Measurements from ENCODE around the gene REST.

- TF ChIP-seq, protein P1, sequence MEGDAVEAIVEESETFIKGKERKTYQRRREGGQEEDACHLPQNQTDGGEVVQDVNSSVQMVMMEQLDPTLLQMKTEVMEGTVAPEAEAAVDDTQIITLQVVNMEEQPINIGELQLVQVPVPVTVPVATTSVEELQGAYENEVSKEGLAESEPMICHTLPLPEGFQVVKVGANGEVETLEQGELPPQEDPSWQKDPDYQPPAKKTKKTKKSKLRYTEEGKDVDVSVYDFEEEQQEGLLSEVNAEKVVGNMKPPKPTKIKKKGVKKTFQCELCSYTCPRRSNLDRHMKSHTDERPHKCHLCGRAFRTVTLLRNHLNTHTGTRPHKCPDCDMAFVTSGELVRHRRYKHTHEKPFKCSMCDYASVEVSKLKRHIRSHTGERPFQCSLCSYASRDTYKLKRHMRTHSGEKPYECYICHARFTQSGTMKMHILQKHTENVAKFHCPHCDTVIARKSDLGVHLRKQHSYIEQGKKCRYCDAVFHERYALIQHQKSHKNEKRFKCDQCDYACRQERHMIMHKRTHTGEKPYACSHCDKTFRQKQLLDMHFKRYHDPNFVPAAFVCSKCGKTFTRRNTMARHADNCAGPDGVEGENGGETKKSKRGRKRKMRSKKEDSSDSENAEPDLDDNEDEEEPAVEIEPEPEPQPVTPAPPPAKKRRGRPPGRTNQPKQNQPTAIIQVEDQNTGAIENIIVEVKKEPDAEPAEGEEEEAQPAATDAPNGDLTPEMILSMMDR (IDR thresholded peaks at IDR 0.05; ENCODE audit: control extremely low read depth in 1 of 3, insufficient read depth in 1 of 3, low read depth in 1 of 3, low read length in 3 of 3): no peak
- TF ChIP-seq CHD2 (IDR thresholded peaks at IDR 0.05; ENCODE audit: low read length) (no peak), GTF2F1 (IDR thresholded peaks at IDR 0.05; ENCODE audit: borderline replicate concordance, low read depth, low read length) (no peak), TAF1 (IDR thresholded peaks at IDR 0.05; ENCODE audit: low read depth, low read length) (no peak), POLR2A (IDR thresholded peaks at IDR 0.05; ENCODE audit: control extremely low read depth in 1 of 2, low read depth in 2 of 2, low read length in 2 of 2) (no peak), EP300 (IDR thresholded peaks at IDR 0.05; ENCODE audit: borderline replicate concordance in 1 of 2, low read depth in 2 of 2, low read length in 2 of 2) (no peak), USF2 (IDR thresholded peaks at IDR 0.05; ENCODE audit: low read length) (no peak)
Measured at GRCh38 chr4:56892691-56893090, 15.0 kb upstream of the REST start.

All from H1 (cell line).